Activated B cell treated with CpG ODN at 0.5 μM for 24 hours (primary cell): ENCODE measurements around the gene OXLD1. TPM values are rescaled to one million over a fixed set of nuclear protein-coding genes. Genes with fewer than 3 reads are reported as not detected.

Experiments
- ATAC-seq: fragments of 200-7000 bp; cut with Tn5 transposase; one replicate; pipeline ENCODE4 v1.10.0; 2021; ENCODE audit warnings: low read depth, mild to moderate bottlenecking, moderate library complexity
- CTCF ChIA-PET: fragments of 350-600 bp; sonication (Branson Sonifier 250); formaldehyde crosslinking; loops from one replicate; lab custom pipeline; 2021; ENCODE audit warnings: antibody characterized with exemption; lab: Charles Lee
- POLR2A ChIA-PET: fragments of 350-600 bp; sonication (Branson Sonifier 250); formaldehyde crosslinking; loops from one replicate; lab custom pipeline; 2021; ENCODE audit warnings: antibody characterized with exemption; lab: Charles Lee
- DNase-seq: peaks from one replicate; pipeline ENCODE4 v3.0.0; 2022
- H3K27ac Mint-ChIP-seq: one replicate; pipeline ENCODE4 v1.8.0; 2020; ENCODE audit warnings: mixed read lengths
- H3K27me3 Mint-ChIP-seq: one replicate; pipeline ENCODE4 v1.8.0; 2021; ENCODE audit warnings: mixed read lengths
- H3K36me3 Mint-ChIP-seq: one replicate; pipeline ENCODE4 v1.8.0; 2021; ENCODE audit warnings: low read depth, mixed read lengths
- H3K4me1 Mint-ChIP-seq: one replicate; pipeline ENCODE4 v1.8.0; 2021; ENCODE audit warnings: mixed read lengths
- H3K4me3 Mint-ChIP-seq: one replicate; pipeline ENCODE4 v1.8.0; 2020; ENCODE audit warnings: mild to moderate bottlenecking, mixed read lengths
- H3K9me3 Mint-ChIP-seq: one replicate; pipeline ENCODE4 v1.8.0; 2020; ENCODE audit warnings: mixed read lengths
- intact Hi-C: fragments of 100-400 bp; cut with micrococcal nuclease; formaldehyde crosslinking; loops from one replicate; pipeline ENCODE4 v1.15.1; 2024
- total RNA-seq: library from RNA; stranded (reverse); gene quantifications from 2 replicates; pipeline ENCODE4 v1.2.3, GENCODE V29; 2022
- TF ChIP-seq, protein P1 (sequence below): fragments of 200-600 bp; IDR thresholded peaks from one replicate; pipeline ENCODE4 v1.8.0; 2022; ENCODE audit warnings: antibody characterized with exemption, mild to moderate bottlenecking

OXLD1 gene
- total RNA-seq, 1 donor from 2014 or later, result 37.3 TPM

- ATAC-seq, result no peak
- ChIA-PET CTCF (no interaction called here), POLR2A (no interaction called here)
- Mint-ChIP-seq H3K27me3 (no peaks in the 10 kb centered on the region), H3K27ac (no peak overlapping the region), H3K4me3 (no peak overlapping the region), H3K9me3 (no peaks in the 10 kb centered on the region), H3K36me3 (peaks cover 64% of the 10 kb centered on the region), H3K4me1 (no peaks in the 10 kb centered on the region)
- DNase-seq, result no peak
- TF ChIP-seq, protein P1, sequence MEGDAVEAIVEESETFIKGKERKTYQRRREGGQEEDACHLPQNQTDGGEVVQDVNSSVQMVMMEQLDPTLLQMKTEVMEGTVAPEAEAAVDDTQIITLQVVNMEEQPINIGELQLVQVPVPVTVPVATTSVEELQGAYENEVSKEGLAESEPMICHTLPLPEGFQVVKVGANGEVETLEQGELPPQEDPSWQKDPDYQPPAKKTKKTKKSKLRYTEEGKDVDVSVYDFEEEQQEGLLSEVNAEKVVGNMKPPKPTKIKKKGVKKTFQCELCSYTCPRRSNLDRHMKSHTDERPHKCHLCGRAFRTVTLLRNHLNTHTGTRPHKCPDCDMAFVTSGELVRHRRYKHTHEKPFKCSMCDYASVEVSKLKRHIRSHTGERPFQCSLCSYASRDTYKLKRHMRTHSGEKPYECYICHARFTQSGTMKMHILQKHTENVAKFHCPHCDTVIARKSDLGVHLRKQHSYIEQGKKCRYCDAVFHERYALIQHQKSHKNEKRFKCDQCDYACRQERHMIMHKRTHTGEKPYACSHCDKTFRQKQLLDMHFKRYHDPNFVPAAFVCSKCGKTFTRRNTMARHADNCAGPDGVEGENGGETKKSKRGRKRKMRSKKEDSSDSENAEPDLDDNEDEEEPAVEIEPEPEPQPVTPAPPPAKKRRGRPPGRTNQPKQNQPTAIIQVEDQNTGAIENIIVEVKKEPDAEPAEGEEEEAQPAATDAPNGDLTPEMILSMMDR, result no peak
- intact Hi-C loops, result no loop called here
Measured at GRCh38 chr17:81695211-81695610, 28.8 kb upstream of the OXLD1 start.

DNA sequence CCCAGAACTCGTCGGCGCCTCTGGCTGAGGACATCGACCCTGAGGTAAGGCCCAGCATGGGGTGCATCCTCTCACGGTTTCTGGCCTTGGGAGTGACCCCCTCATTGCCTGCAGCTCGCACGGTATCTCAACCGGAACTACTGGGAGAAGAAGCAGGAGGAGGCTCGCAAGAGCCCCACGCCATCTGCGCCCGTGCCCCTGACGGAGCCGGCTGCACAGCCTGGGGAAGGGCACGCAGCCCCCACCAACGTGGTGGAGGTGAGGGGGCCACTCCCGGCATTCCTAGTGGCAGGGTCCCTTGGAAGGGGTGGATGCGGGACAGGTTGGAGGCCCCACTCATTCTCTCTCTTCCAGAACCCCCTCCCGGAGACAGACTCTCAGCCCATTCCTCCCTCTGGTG is 28.4 kb upstream of the OXLD1 start:
- Mint-ChIP-seq H3K27me3 (no peaks in the 10 kb centered on the region), H3K27ac (no peak overlapping the region), H3K36me3 (peaks cover 66% of the 10 kb centered on the region), H3K4me3 (no peak overlapping the region), H3K4me1 (no peaks in the 10 kb centered on the region), H3K9me3 (no peaks in the 10 kb centered on the region)
- DNase-seq (no peak), ATAC-seq (no peak)
- ChIA-PET CTCF (no interaction called here), POLR2A (no interaction called here)
- TF ChIP-seq, protein P1, result no peak
- intact Hi-C loops, result no loop called here

- no peak for ATAC-seq
- no peaks in the 10 kb centered on the region for H3K9me3 Mint-ChIP-seq
- no peaks in the 10 kb centered on the region for H3K27me3 Mint-ChIP-seq
- H3K36me3 Mint-ChIP-seq, result peaks cover 69% of the 10 kb centered on the region
- no peaks in the 10 kb centered on the region for H3K4me1 Mint-ChIP-seq
- TF ChIP-seq, protein P1, result no peak
- intact Hi-C loops, result no loop called here
- H3K27ac Mint-ChIP-seq, result no peak overlapping the region
- CTCF ChIA-PET, result no interaction called here
- no peak overlapping the region for H3K4me3 Mint-ChIP-seq
- POLR2A ChIA-PET, result interaction anchor here (0.5 kb wide), 1 partner anchor 30 kb away, joined by 3 read pairs; no protein-coding TSS in a partner anchor
- no peak for DNase-seq
Measured at GRCh38 chr17:81693509-81694210, 27.3 kb upstream of the OXLD1 start.

DNA sequence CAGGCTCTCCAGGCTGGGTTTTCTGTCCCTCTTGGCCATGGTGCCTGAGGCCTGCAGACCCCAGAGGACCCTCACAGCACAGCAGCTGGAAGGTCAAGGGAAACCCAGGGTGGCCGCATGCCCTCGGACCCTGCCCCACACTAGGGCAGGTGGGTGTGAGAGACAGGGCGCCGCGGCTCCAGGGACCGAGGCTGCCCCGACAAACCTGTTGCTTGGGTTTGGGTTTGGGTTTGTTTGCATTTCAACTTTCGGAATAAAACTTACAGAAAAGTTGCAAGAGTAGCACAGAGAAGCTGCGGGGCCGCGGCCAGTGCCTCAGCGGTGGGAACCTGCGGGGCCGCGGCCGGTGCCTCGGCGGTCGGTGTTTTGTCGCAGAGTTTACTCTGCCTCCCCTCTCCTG is 25.2 kb upstream of the OXLD1 start:
- ATAC-seq, result no peak
- no peak overlapping the region for H3K4me3 Mint-ChIP-seq
- H3K27ac Mint-ChIP-seq, result no peak overlapping the region
- H3K9me3 Mint-ChIP-seq, result no peaks in the 10 kb centered on the region
- H3K36me3 Mint-ChIP-seq, result peaks cover 63% of the 10 kb centered on the region
- TF ChIP-seq, protein P1, result no peak
- CTCF ChIA-PET, result no interaction called here
- intact Hi-C loops, result no loop called here
- POLR2A ChIA-PET, result no interaction called here
- H3K4me1 Mint-ChIP-seq, result peaks cover 2% of the 10 kb centered on the region
- H3K27me3 Mint-ChIP-seq, result no peaks in the 10 kb centered on the region
- DNase-seq, result no peak

GRCh38 chr17:81691196-81691595 is 24.8 kb upstream of the OXLD1 start:
- H3K27ac Mint-ChIP-seq, result no peak overlapping the region

More at GRCh38 chr17:81691196-81691595, 24.8 kb upstream of the OXLD1 start:
- TF ChIP-seq, protein P1, result no peak
- CTCF ChIA-PET, result no interaction called here
- Mint-ChIP-seq H3K36me3 (peaks cover 63% of the 10 kb centered on the region), H3K4me3 (no peak overlapping the region), H3K27me3 (no peaks in the 10 kb centered on the region), H3K9me3 (no peaks in the 10 kb centered on the region), H3K4me1 (peaks cover 4% of the 10 kb centered on the region)
- no peak for ATAC-seq
- intact Hi-C loops, result no loop called here
- DNase-seq, result no peak
- POLR2A ChIA-PET, result no interaction called here
